HG03520 (cell line): ENCODE results near the gene MYPN.
"Not testable (repeated sequence)": the region's sequence is repeated elsewhere in the genome, so short reads cannot be mapped to it uniquely, and the experiment has no call there.

Experiments used
- ATAC-seq: cut with Tn5 transposase; IDR thresholded peaks from one replicate; pipeline ENCODE4 v1.9.1; 2021; ENCODE audit warnings: mild to moderate bottlenecking, moderate library complexity; ENCODE audit not compliant: unreplicated experiment

Gene MYPN

GRCh38 chr10:68109331-68109730, at the start of gene MYPN:
Gene MYPN (plus strand): TSS chr10:68109488. CDS start chr10:68121439, 11,951 bp downstream.
- no peak for ATAC-seq

- no peak for ATAC-seq
Measured at GRCh38 chr10:68067029-68067428, 42.3 kb upstream of the MYPN start.

GRCh38 chr10:68067508-68067907, 41.8 kb upstream of the MYPN start:
- no peak for ATAC-seq

- ATAC-seq: no peak
Measured at GRCh38 chr10:68073631-68074030, 35.7 kb upstream of the MYPN start.

- ATAC-seq: no peak
Measured at GRCh38 chr10:68074031-68074774, 35.1 kb upstream of the MYPN start.

GRCh38 chr10:68074775-68075549, 34.3 kb upstream of the MYPN start, which contains the start of gene HERC4:
Gene HERC4 (minus strand): TSS chr10:68075283. CDS start chr10:68073108, 2,175 bp downstream.
- ATAC-seq: peak; percentile 83

- ATAC-seq: no peak
Measured at GRCh38 chr10:68075550-68076004, 33.7 kb upstream of the MYPN start.

GRCh38 chr10:68076081-68076480, 33.2 kb upstream of the MYPN start:
- ATAC-seq: not testable (repeated sequence)

GRCh38 chr10:68077026-68077425, 32.3 kb upstream of the MYPN start:
- ATAC-seq: no peak

GRCh38 chr10:68079434-68079833, 29.9 kb upstream of the MYPN start:
- ATAC-seq: no peak

GRCh38 chr10:68080853-68081431, 28.3 kb upstream of the MYPN start:
- ATAC-seq: no peak

GRCh38 chr10:68081916-68082315, 27.4 kb upstream of the MYPN start:
- ATAC-seq: no peak

- ATAC-seq: no peak
Measured at GRCh38 chr10:68082872-68083271, 26.4 kb upstream of the MYPN start.

GRCh38 chr10:68083953-68084352, 25.3 kb upstream of the MYPN start:
- ATAC-seq: no peak

- ATAC-seq: no peak
Measured at GRCh38 chr10:68084469-68084868, 24.8 kb upstream of the MYPN start.

GRCh38 chr10:68086011-68086410, 23.3 kb upstream of the MYPN start:
- no peak for ATAC-seq

GRCh38 chr10:68086910-68087684, 22.2 kb upstream of the MYPN start:
- no peak for ATAC-seq

GRCh38 chr10:68087685-68088401, 21.4 kb upstream of the MYPN start:
- no peak for ATAC-seq

GRCh38 chr10:68088740-68089139, 20.5 kb upstream of the MYPN start:
- peak; percentile 63 for ATAC-seq

- ATAC-seq: no peak
Measured at GRCh38 chr10:68090586-68090985, 18.7 kb upstream of the MYPN start.
